ENCODE measurements around the gene FAM177A1.

DNA sequence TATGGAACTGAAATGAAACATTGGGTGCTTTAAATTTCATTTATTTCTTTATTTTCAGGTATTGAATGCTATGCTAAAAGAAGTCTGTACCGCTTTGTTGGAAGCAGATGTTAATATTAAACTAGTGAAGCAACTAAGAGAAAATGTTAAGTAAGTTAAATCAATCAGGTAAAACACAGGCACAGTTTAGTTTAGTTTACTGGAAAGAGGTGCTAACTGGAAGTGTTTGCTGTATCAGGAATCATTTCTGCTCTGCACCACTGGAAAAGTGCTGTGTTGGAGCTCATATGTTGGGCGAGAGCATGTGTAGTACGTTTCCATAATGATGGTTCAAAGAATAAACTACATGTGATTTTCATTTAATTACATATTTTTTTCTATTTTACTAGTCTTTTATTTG is 46.6 kb upstream of the FAM177A1 start:
- TF ChIP-seq, protein P1, sequence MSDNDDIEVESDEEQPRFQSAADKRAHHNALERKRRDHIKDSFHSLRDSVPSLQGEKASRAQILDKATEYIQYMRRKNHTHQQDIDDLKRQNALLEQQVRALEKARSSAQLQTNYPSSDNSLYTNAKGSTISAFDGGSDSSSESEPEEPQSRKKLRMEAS (IDR thresholded peaks at IDR 0.05), result peak; percentile 35
- TF ChIP-seq, protein P2, sequence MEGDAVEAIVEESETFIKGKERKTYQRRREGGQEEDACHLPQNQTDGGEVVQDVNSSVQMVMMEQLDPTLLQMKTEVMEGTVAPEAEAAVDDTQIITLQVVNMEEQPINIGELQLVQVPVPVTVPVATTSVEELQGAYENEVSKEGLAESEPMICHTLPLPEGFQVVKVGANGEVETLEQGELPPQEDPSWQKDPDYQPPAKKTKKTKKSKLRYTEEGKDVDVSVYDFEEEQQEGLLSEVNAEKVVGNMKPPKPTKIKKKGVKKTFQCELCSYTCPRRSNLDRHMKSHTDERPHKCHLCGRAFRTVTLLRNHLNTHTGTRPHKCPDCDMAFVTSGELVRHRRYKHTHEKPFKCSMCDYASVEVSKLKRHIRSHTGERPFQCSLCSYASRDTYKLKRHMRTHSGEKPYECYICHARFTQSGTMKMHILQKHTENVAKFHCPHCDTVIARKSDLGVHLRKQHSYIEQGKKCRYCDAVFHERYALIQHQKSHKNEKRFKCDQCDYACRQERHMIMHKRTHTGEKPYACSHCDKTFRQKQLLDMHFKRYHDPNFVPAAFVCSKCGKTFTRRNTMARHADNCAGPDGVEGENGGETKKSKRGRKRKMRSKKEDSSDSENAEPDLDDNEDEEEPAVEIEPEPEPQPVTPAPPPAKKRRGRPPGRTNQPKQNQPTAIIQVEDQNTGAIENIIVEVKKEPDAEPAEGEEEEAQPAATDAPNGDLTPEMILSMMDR (IDR thresholded peaks at IDR 0.05; ENCODE audit: low read depth, low read length, missing input control), result no peak
- TF ChIP-seq SP1 (IDR thresholded peaks at IDR 0.05), result peak; percentile 56
- TF ChIP-seq RAD21 (IDR thresholded peaks at IDR 0.05), result peak; percentile 20 to 42
- peak; percentile 80 for TF ChIP-seq TAF1 (conservative IDR thresholded peaks at IDR 0.05)
- TF ChIP-seq REST (IDR thresholded peaks at IDR 0.05), result peak; percentile 49
- peak in 1 of 2 donors; percentile 33 for TF ChIP-seq GABPA (IDR thresholded peaks at IDR 0.05 in 1 of 2, conservative IDR thresholded peaks at IDR 0.05 in 1 of 2)
- TF ChIP-seq EGR1 (IDR thresholded peaks at IDR 0.05; ENCODE audit: low read depth in 2 of 2), result peak in 1 of 2 donors; percentile 39
- peak in 1 of 2 donors; percentile 43 for TF ChIP-seq HNF4A (conservative IDR thresholded peaks at IDR 0.05)
- TF ChIP-seq YY1 (IDR thresholded peaks at IDR 0.05), result peak; percentile 39
- TF ChIP-seq JUND (IDR thresholded peaks at IDR 0.05), result peak in 1 of 2 donors; percentile 46
- TF ChIP-seq RXRA (IDR thresholded peaks at IDR 0.05), result peak; percentile 33 to 56
- TF ChIP-seq, protein P3, sequence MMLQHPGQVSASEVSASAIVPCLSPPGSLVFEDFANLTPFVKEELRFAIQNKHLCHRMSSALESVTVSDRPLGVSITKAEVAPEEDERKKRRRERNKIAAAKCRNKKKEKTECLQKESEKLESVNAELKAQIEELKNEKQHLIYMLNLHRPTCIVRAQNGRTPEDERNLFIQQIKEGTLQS (IDR thresholded peaks at IDR 0.05), result no peak

Measured in liver (tissue), 3 donors.